HEK293 (cell line): ENCODE measurements around the gene FES.
A peak's percentile ranks its signal among the peaks of the same experiment; 100 is the strongest.

Experiments
- GLI2 ChIP-seq: fragments of 450-650 bp; formaldehyde crosslinking; IDR thresholded peaks from 2 replicates; pipeline ENCODE4; 2017; ENCODE audit warnings: missing biosample characterization, missing genetic modification characterization, low read depth, borderline replicate concordance
- HIC1 ChIP-seq: fragments of 450-650 bp; formaldehyde crosslinking; IDR thresholded peaks from 2 replicates; pipeline ENCODE4 v1.5.1; 2016; ENCODE audit warnings: missing biosample characterization, missing genetic modification characterization
- KLF16 ChIP-seq: fragments of 450-650 bp; formaldehyde crosslinking; IDR thresholded peaks from 2 replicates; pipeline ENCODE4 v1.5.1; 2017; ENCODE audit warnings: missing biosample characterization, missing genetic modification characterization
- KLF7 ChIP-seq: fragments of 450-650 bp; formaldehyde crosslinking; IDR thresholded peaks from 2 replicates; pipeline ENCODE4 v1.5.1; 2016; ENCODE audit warnings: missing biosample characterization, missing genetic modification characterization, borderline replicate concordance
- KLF9 ChIP-seq: fragments of 450-650 bp; formaldehyde crosslinking; IDR thresholded peaks from 2 replicates; pipeline ENCODE4 v1.5.1; 2016; ENCODE audit warnings: missing biosample characterization, missing genetic modification characterization, low read depth
- MZF1 ChIP-seq: fragments of 450-650 bp; formaldehyde crosslinking; IDR thresholded peaks from 2 replicates; pipeline ENCODE4 v1.5.1; 2017; ENCODE audit warnings: missing biosample characterization, missing genetic modification characterization, borderline replicate concordance
- TSHZ1 ChIP-seq: fragments of 450-650 bp; formaldehyde crosslinking; IDR thresholded peaks from 2 replicates; pipeline ENCODE4 v1.5.1; 2016; ENCODE audit warnings: missing biosample characterization, missing genetic modification characterization, borderline replicate concordance
- YY1 ChIP-seq: fragments of 450-650 bp; formaldehyde crosslinking; IDR thresholded peaks from 2 replicates; pipeline ENCODE4 v1.5.1; 2018; ENCODE audit warnings: missing biosample characterization, missing genetic modification characterization
- YY2 ChIP-seq: fragments of 450-650 bp; formaldehyde crosslinking; IDR thresholded peaks from 2 replicates; pipeline ENCODE4 v1.5.1; 2016; ENCODE audit warnings: missing biosample characterization, missing genetic modification characterization
- ZBTB48 ChIP-seq: fragments of 450-650 bp; formaldehyde crosslinking; IDR thresholded peaks from 2 replicates; pipeline ENCODE4 v1.5.1; 2016; ENCODE audit warnings: missing biosample characterization, missing genetic modification characterization
- ZIC2 ChIP-seq: fragments of 450-650 bp; formaldehyde crosslinking; IDR thresholded peaks from 2 replicates; pipeline ENCODE4 v1.5.1; 2016; ENCODE audit warnings: missing biosample characterization, missing genetic modification characterization
- ZNF121 ChIP-seq: fragments of 450-650 bp; formaldehyde crosslinking; IDR thresholded peaks from 2 replicates; pipeline ENCODE4 v1.5.1; 2016; ENCODE audit warnings: missing biosample characterization, missing genetic modification characterization
- ZNF184 ChIP-seq: fragments of 450-650 bp; IDR thresholded peaks from 2 replicates; pipeline ENCODE4 v1.5.1; 2018; ENCODE audit warnings: missing biosample characterization, mild to moderate bottlenecking, missing genetic modification characterization
- ZNF221 ChIP-seq: fragments of 450-650 bp; formaldehyde crosslinking; IDR thresholded peaks from 2 replicates; pipeline ENCODE4 v1.5.1; 2017; ENCODE audit warnings: missing biosample characterization, missing genetic modification characterization, borderline replicate concordance
- ZNF24 ChIP-seq: fragments of 450-650 bp; formaldehyde crosslinking; IDR thresholded peaks from 2 replicates; pipeline ENCODE4 v1.5.1; 2016; ENCODE audit warnings: missing biosample characterization, missing genetic modification characterization
- ZNF248 ChIP-seq: fragments of 450-650 bp; formaldehyde crosslinking; IDR thresholded peaks from 2 replicates; pipeline ENCODE4 v1.5.1; 2017; ENCODE audit warnings: missing biosample characterization, missing genetic modification characterization
- ZNF26 ChIP-seq: fragments of 450-650 bp; formaldehyde crosslinking; IDR thresholded peaks from 2 replicates; pipeline ENCODE4 v1.5.1; 2016; ENCODE audit warnings: missing biosample characterization, missing genetic modification characterization
- ZNF274 ChIP-seq, 2 experiments: fragments of 200-500 bp in 1 of 2; fragments of 450-650 bp in 1 of 2; sonication (Bioruptor generic) in 1 of 2; formaldehyde crosslinking in 1 of 2; IDR thresholded peaks; 2 replicates each; pipeline versions ENCODE4 v1.5.1 to v1.6.1; 2014 to 2016; ENCODE audit warnings: borderline replicate concordance in 1 of 2, inconsistent platforms in 1 of 2, low read length in 1 of 2, missing biosample characterization in 1 of 2, missing genetic modification characterization in 1 of 2
- ZNF37A ChIP-seq: fragments of 450-650 bp; IDR thresholded peaks from 2 replicates; pipeline ENCODE4 v1.5.1; 2018; ENCODE audit warnings: missing biosample characterization, missing genetic modification characterization
- ZNF549 ChIP-seq: fragments of 450-650 bp; IDR thresholded peaks from 2 replicates; pipeline ENCODE4 v1.5.1; 2018; ENCODE audit warnings: missing biosample characterization, missing genetic modification characterization, mild to moderate bottlenecking, inconsistent platforms, moderate library complexity
- ZNF558 ChIP-seq: fragments of 450-650 bp; formaldehyde crosslinking; IDR thresholded peaks from 2 replicates; pipeline ENCODE4 v1.5.1; 2016; ENCODE audit warnings: missing biosample characterization, missing genetic modification characterization
- ZNF561 ChIP-seq: fragments of 450-650 bp; IDR thresholded peaks from 2 replicates; pipeline ENCODE4 v1.5.1; 2018; ENCODE audit warnings: missing biosample characterization, missing genetic modification characterization, borderline replicate concordance
- ZNF571 ChIP-seq: fragments of 450-650 bp; formaldehyde crosslinking; IDR thresholded peaks from 2 replicates; pipeline ENCODE4 v1.5.0; 2017; ENCODE audit warnings: missing biosample characterization, missing genetic modification characterization
- ZNF692 ChIP-seq: fragments of 450-650 bp; formaldehyde crosslinking; IDR thresholded peaks from 2 replicates; pipeline ENCODE4 v1.5.1; 2016; ENCODE audit warnings: missing biosample characterization, missing genetic modification characterization
- ZNF704 ChIP-seq: fragments of 450-650 bp; formaldehyde crosslinking; IDR thresholded peaks from 2 replicates; pipeline ENCODE4 v1.5.1; 2016; ENCODE audit warnings: missing biosample characterization, missing genetic modification characterization
- ZNF777 ChIP-seq: fragments of 450-650 bp; formaldehyde crosslinking; IDR thresholded peaks from 2 replicates; pipeline ENCODE4 v1.5.1; 2017; ENCODE audit warnings: missing biosample characterization, missing genetic modification characterization, borderline replicate concordance
- ZNF837 ChIP-seq: fragments of 450-650 bp; formaldehyde crosslinking; IDR thresholded peaks from 2 replicates; pipeline ENCODE4 v1.5.1; 2016; ENCODE audit warnings: missing biosample characterization, missing genetic modification characterization
- ZSCAN18 ChIP-seq: fragments of 450-650 bp; formaldehyde crosslinking; IDR thresholded peaks from 2 replicates; pipeline ENCODE4 v1.5.1; 2016; ENCODE audit warnings: missing biosample characterization, missing genetic modification characterization

The FES gene

GRCh38 chr15:90902040-90902839 is 17.9 kb downstream of the FES start (continued):
- TF ChIP-seq KLF16 (tag by site-specific recombination) (no peak), ZNF121 (tag by site-specific recombination) (no peak), TSHZ1 (tag by site-specific recombination) (no peak), ZIC2 (tag by site-specific recombination) (no peak), ZBTB48 (no peak; the same call in 1 of the 2 replicates), GLI2 (tag by site-specific recombination) (no peak), ZNF221 (tag by site-specific recombination) (no peak), ZNF274 (IDR thresholded peaks at IDR 0.05; ENCODE audit: low read length) (no peak), ZNF274 (tag by site-specific recombination; IDR thresholded peaks at IDR 0.05; ENCODE audit: borderline replicate concordance) (no peak), ZNF692 (tag by site-specific recombination) (peak; percentile 61; the same call in 1 of the 2 replicates), ZNF184 (tag by site-specific recombination) (no peak), ZNF248 (tag by site-specific recombination) (no peak), ZNF37A (no peak), ZNF704 (tag by site-specific recombination) (no peak), ZNF558 (tag by site-specific recombination) (no peak), ZNF837 (no peak), YY2 (tag by site-specific recombination) (no peak), ZSCAN18 (tag by site-specific recombination) (no peak), KLF9 (no peak), ZNF24 (no peak; the same call in 1 of the 2 replicates), ZNF561 (peak; percentile 94; the same call in 1 of the 2 replicates), ZNF571 (tag by site-specific recombination) (no peak), ZNF777 (tag by site-specific recombination) (no peak; the same call in 1 of the 2 replicates), KLF7 (tag by site-specific recombination) (no peak; the same call in 1 of the 2 replicates), ZNF549 (tag by site-specific recombination) (no peak), MZF1 (tag by site-specific recombination) (peak; percentile 99), ZNF26 (no peak), YY1 (tag by site-specific recombination) (no peak), HIC1 (tag by site-specific recombination) (no peak)
